HepG2 (cell line): ENCODE data around the gene ACP5. TPM values are rescaled to one million over a fixed set of nuclear protein-coding genes. Genes with fewer than 3 reads are reported as not detected.

ENCODE experiments used
- ARID5B ChIP-seq: IDR thresholded peaks from 2 replicates; pipeline ENCODE4 v1.4.0; 2020; ENCODE audit warnings: mild to moderate bottlenecking, missing genetic modification reagents
- ATF2 ChIP-seq: sonication (generic); formaldehyde crosslinking; IDR thresholded peaks from 2 replicates; pipeline ENCODE4 v1.4.0; 2020; ENCODE audit warnings: missing genetic modification reagents
- BORCS8-MEF2B ChIP-seq: sonication (generic); formaldehyde crosslinking; IDR thresholded peaks from 2 replicates; pipeline ENCODE4 v1.8.0; 2022; ENCODE audit warnings: mild to moderate bottlenecking, missing genetic modification reagents
- BRCA1 ChIP-seq: sonication (generic); formaldehyde crosslinking; IDR thresholded peaks from 2 replicates; pipeline ENCODE4 v1.4.0; 2020; ENCODE audit warnings: missing genetic modification reagents
- CBX1 ChIP-seq: IDR thresholded peaks from one replicate; pipeline ENCODE4 v1.6.1; 2016; ENCODE audit warnings: antibody characterized with exemption, low read depth
- CCDC6 ChIP-seq: sonication (generic); formaldehyde crosslinking; IDR thresholded peaks from 2 replicates; pipeline ENCODE4 v1.8.1; 2022; ENCODE audit warnings: mild to moderate bottlenecking, missing genetic modification reagents, moderate library complexity
- NFKBIZ ChIP-seq: IDR thresholded peaks from 2 replicates; pipeline ENCODE4 v1.6.1; 2018; ENCODE audit warnings: missing genetic modification reagents, missing compliant biosample characterization
- RERE ChIP-seq: IDR thresholded peaks from 2 replicates; pipeline ENCODE4 v1.6.1; 2016; ENCODE audit warnings: low read depth, missing genetic modification reagents, missing compliant biosample characterization
- SAP130 ChIP-seq: IDR thresholded peaks from 2 replicates; pipeline ENCODE4 v1.6.1; 2016; ENCODE audit warnings: low read depth
- SNRNP70 ChIP-seq: fragments of 200-400 bp; formaldehyde crosslinking; IDR thresholded peaks from 2 replicates; pipeline ENCODE4 v1.6.1; 2017; ENCODE audit warnings: mild to moderate bottlenecking, low read depth, low read length, moderate library complexity
- SPEN ChIP-seq: sonication (generic); formaldehyde crosslinking; IDR thresholded peaks from 2 replicates; pipeline ENCODE4 v1.5.1; 2020; ENCODE audit warnings: low read depth, mild to moderate bottlenecking, missing genetic modification reagents
- ZFX ChIP-seq: sonication (generic); formaldehyde crosslinking; IDR thresholded peaks from 2 replicates; pipeline ENCODE4 v1.4.0; 2020; ENCODE audit warnings: mild to moderate bottlenecking, low read depth, missing genetic modification reagents, moderate library complexity
- ZNF629 ChIP-seq: sonication (generic); formaldehyde crosslinking; conservative IDR thresholded peaks from 2 replicates; pipeline ENCODE4 v1.5.0; 2020; ENCODE audit warnings: missing genetic modification reagents
- ZNF761 ChIP-seq: sonication (generic); formaldehyde crosslinking; conservative IDR thresholded peaks from 2 replicates; pipeline ENCODE4 v1.4.0; 2020; ENCODE audit warnings: mild to moderate bottlenecking, missing genetic modification reagents
- ZNF768 ChIP-seq: sonication (generic); formaldehyde crosslinking; IDR thresholded peaks from 2 replicates; pipeline ENCODE4 v1.4.0; 2020; ENCODE audit warnings: missing genetic modification reagents
- polyA plus RNA-seq, 8 experiments: library from polyadenylated mRNA; depleted of rRNA in 3 of 8; stranded (reverse) in 7 of 8; unstranded in 1 of 8; fragments of >200 nt; fragmentation: Illumina TruSeq in 4 of 8; extraction: Trizol in 4 of 8; gene quantifications; 2 replicates each; pipeline versions ENCODE4 v1.2.1 to v1.2.3, GENCODE V29; 2011 to 2016; ENCODE audit warnings: low read depth in 4 of 8, missing spikeins in 1 of 8, mixed read lengths in 1 of 8; ENCODE audit not compliant: insufficient read depth in 1 of 8
- total RNA-seq, 5 experiments: library from RNA; depleted of rRNA; stranded (reverse); fragments of >200 nt; fragmentation: Illumina TruSeq; extraction: Trizol; gene quantifications; 2 replicates each; pipeline ENCODE4 v1.2.3, GENCODE V29; 2016; ENCODE audit warnings: low read depth in 1 of 5
- TF ChIP-seq, protein P1 (sequence below): sonication (generic); formaldehyde crosslinking; IDR thresholded peaks from 2 replicates; pipeline ENCODE4 v1.5.0; 2020; ENCODE audit warnings: mild to moderate bottlenecking, missing genetic modification reagents, moderate library complexity
- TF ChIP-seq, protein P2 (sequence below): IDR thresholded peaks from 2 replicates; pipeline ENCODE4 v1.6.1; 2016; ENCODE audit warnings: mild to moderate bottlenecking, missing biosample characterization, missing genetic modification reagents

ACP5 gene
- total and polyA plus RNA-seq, 2 of the 13 experiments (the other 11 are each of a cell fraction or from before 2014, with no cell fraction given) = 1.3 to 6.7 TPM

DNA sequence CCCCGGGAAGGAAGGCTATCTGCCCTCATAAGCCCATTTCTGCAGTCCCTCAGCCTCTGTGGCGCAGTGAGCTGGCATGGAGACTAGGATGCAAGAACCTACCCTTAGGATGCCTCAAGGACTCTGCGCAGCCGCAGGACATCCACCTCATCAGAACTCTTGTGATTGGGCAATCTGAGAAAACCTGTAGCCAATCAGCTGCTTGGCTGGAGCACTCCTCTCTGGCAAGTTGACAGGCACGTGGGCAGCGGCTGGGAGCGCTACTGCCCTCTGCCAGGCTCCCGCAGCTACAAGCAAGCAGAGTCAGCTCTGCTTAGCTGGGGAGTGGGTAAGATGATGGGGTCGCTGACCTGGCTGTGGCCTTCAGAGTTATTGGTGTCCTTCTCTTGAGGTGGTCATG, 47.0 kb downstream of the ACP5 start (continued):
- peak; percentile 58; the same call in 1 of the 2 replicates for TF ChIP-seq ARID5B (CRISPR knock-in tag)
- no peak for TF ChIP-seq SNRNP70
- TF ChIP-seq ATF2 (CRISPR knock-in tag) = peak; percentile 68; the same call in 1 of the 2 replicates
- no peak for TF ChIP-seq ZNF761 (CRISPR knock-in tag)
- TF ChIP-seq BRCA1 (CRISPR knock-in tag) = no peak
- TF ChIP-seq BORCS8-MEF2B (CRISPR knock-in tag) = peak; percentile 52; the same call in 1 of the 2 replicates
- TF ChIP-seq, protein P1, sequence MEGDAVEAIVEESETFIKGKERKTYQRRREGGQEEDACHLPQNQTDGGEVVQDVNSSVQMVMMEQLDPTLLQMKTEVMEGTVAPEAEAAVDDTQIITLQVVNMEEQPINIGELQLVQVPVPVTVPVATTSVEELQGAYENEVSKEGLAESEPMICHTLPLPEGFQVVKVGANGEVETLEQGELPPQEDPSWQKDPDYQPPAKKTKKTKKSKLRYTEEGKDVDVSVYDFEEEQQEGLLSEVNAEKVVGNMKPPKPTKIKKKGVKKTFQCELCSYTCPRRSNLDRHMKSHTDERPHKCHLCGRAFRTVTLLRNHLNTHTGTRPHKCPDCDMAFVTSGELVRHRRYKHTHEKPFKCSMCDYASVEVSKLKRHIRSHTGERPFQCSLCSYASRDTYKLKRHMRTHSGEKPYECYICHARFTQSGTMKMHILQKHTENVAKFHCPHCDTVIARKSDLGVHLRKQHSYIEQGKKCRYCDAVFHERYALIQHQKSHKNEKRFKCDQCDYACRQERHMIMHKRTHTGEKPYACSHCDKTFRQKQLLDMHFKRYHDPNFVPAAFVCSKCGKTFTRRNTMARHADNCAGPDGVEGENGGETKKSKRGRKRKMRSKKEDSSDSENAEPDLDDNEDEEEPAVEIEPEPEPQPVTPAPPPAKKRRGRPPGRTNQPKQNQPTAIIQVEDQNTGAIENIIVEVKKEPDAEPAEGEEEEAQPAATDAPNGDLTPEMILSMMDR (CRISPR knock-in tag) = peak; percentile 81
- TF ChIP-seq SPEN = 0 out of 2 replicates have a peak, but pooled peaks have one; percentile 36
- peak; percentile 66 for TF ChIP-seq CBX1
- TF ChIP-seq RERE (CRISPR knock-in tag) = no peak
- peak; percentile 99 for TF ChIP-seq SAP130
- TF ChIP-seq ZFX (CRISPR knock-in tag) = peak; percentile 19; the same call in 1 of the 2 replicates
- TF ChIP-seq CCDC6 (CRISPR knock-in tag) = peak; percentile 88; the same call in 1 of the 2 replicates
- TF ChIP-seq NFKBIZ (CRISPR knock-in tag) = 0 out of 2 replicates have a peak, but pooled peaks have one; percentile 30
- TF ChIP-seq ZNF768 = peak; percentile 45; the same call in 1 of the 2 replicates
- no peak for TF ChIP-seq ZNF629
- TF ChIP-seq, protein P2, sequence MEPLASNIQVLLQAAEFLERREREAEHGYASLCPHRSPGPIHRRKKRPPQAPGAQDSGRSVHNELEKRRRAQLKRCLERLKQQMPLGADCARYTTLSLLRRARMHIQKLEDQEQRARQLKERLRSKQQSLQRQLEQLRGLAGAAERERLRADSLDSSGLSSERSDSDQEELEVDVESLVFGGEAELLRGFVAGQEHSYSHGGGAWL (CRISPR knock-in tag) = peak; percentile 94; the same call in 1 of the 2 replicates
